ENCODE data around the gene WDR7.
A peak's percentile ranks its signal among the peaks of the same experiment; 100 is the strongest.

WDR7 gene

GRCh38 chr18:56639104-56639381, 12.1 kb upstream of the WDR7 start:
- H2AFZ ChIP-seq (ENCODE audit: low read length): 0 out of 2 replicates have a peak overlapping the region, but pooled peaks have one; percentile 36
- H3K9ac ChIP-seq (ENCODE audit: low read length): peak overlapping the region; percentile 80
- no peaks in the 10 kb centered on the region for H4K20me1 ChIP-seq (ENCODE audit: insufficient read depth, low read length)
- no peaks in the 10 kb centered on the region for H3K27me3 ChIP-seq (ENCODE audit: insufficient read depth, low read length)
- no peaks in the 10 kb centered on the region for H3K9me3 ChIP-seq (ENCODE audit: low read length)
- H3K4me2 ChIP-seq (ENCODE audit: low read length): peak overlapping the region; percentile 92
- H3F3A ChIP-seq (ENCODE audit: insufficient read depth, low read length): no peaks in the 10 kb centered on the region
- peaks cover 43% of the 10 kb centered on the region for H3K79me2 ChIP-seq (ENCODE audit: insufficient read depth, low read length)
- TF ChIP-seq CTCF (IDR thresholded peaks at IDR 0.05; ENCODE audit: low read length) (no peak), EZH2 (IDR thresholded peaks at IDR 0.05; ENCODE audit: borderline replicate concordance, low read length) (no peak)
- no peaks in the 10 kb centered on the region for H3K9me2 ChIP-seq (ENCODE audit: low read depth, low read length)
- H3K36me3 ChIP-seq (ENCODE audit: insufficient read depth, low read length): peaks cover 19% of the 10 kb centered on the region
- H3K4me3 ChIP-seq (ENCODE audit: low read depth, low read length, poor library complexity, severe bottlenecking): peak overlapping the region; percentile 91
- peaks cover 28% of the 10 kb centered on the region for H3K4me1 ChIP-seq (ENCODE audit: insufficient read depth, low read length, severe bottlenecking)
- peak overlapping the region; percentile 68 for H3K27ac ChIP-seq (ENCODE audit: low read depth, low read length, poor library complexity, severe bottlenecking)

DNA sequence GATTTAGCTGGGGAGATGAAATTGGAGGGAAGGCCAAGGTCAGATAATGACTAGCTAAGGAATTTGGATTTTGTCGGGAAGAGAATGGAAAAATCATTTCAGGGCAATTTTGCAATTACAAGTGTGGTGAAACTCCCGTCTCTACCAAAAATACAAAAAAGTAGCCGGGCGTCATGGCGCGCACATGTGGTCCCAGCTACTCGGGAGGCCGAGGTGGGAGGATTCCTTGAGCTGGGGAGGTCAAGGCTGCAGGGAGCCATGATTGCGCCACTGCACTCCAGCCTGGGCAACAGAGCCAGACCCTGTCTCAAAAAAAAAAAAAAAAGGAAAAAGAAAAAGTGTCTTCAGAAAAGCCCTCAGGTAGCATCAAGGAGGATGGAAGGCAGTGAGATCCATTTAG, 11.6 kb upstream of the WDR7 start:
- no peaks in the 10 kb centered on the region for H4K20me1 ChIP-seq (ENCODE audit: insufficient read depth, low read length)
- H2AFZ ChIP-seq (ENCODE audit: low read length): no peak overlapping the region
- peak overlapping the region; percentile 91 for H3K4me3 ChIP-seq (ENCODE audit: low read depth, low read length, poor library complexity, severe bottlenecking)
- no peaks in the 10 kb centered on the region for H3F3A ChIP-seq (ENCODE audit: insufficient read depth, low read length)
- no peaks in the 10 kb centered on the region for H3K27me3 ChIP-seq (ENCODE audit: insufficient read depth, low read length)
- H3K27ac ChIP-seq (ENCODE audit: low read depth, low read length, poor library complexity, severe bottlenecking): no peak overlapping the region
- H3K4me2 ChIP-seq (ENCODE audit: low read length): peak overlapping the region; percentile 92
- no peaks in the 10 kb centered on the region for H3K9me3 ChIP-seq (ENCODE audit: low read length)
- peaks cover 13% of the 10 kb centered on the region for H3K36me3 ChIP-seq (ENCODE audit: insufficient read depth, low read length)
- no peak for TF ChIP-seq EZH2 (IDR thresholded peaks at IDR 0.05; ENCODE audit: borderline replicate concordance, low read length)
- TF ChIP-seq CTCF (IDR thresholded peaks at IDR 0.05; ENCODE audit: low read length): no peak
- H3K9me2 ChIP-seq (ENCODE audit: low read depth, low read length): no peaks in the 10 kb centered on the region
- H3K4me1 ChIP-seq (ENCODE audit: insufficient read depth, low read length, severe bottlenecking): peaks cover 28% of the 10 kb centered on the region
- H3K9ac ChIP-seq (ENCODE audit: low read length): no peak overlapping the region; the same call in 1 of the 2 replicates
- peaks cover 37% of the 10 kb centered on the region for H3K79me2 ChIP-seq (ENCODE audit: insufficient read depth, low read length)

DNA sequence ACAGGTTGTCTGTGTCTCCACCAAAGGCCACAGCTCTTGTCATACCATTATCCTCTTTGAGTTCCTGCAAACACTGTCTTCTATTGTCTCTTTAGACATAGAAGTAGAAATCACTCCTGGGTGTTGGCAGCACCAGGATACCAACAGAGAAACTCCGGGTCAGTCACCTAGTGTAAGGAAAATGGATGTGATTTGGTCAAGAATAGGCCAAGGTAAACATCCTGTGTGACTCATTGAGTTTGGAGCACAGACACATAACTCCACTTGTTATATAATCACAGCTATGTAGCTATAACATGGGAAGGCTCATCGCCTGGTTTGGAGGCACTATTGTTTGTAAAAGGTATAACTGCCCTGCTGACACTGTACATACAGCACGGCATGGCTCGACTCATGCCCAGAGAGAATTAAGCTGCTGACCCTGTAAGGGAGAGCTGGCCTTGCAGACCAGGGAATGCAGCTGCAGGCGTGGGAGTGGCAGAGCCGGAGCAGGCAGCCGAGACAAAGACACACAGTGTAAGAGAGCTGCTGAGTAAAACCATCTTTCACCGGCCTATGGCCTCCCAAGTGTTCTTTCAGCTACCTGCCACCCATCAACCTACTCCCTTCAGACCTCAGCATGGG, 9.3 kb upstream of the WDR7 start:
- Histone ChIP-seq H3K36me3 (ENCODE audit: insufficient read depth, low read length) (no peaks in the 10 kb centered on the region), H3K79me2 (ENCODE audit: insufficient read depth, low read length) (peaks cover 15% of the 10 kb centered on the region), H3K4me2 (ENCODE audit: low read length) (no peak overlapping the region), H3F3A (ENCODE audit: insufficient read depth, low read length) (0 out of 2 replicates have a peak, but pooled peaks cover 3% of the 10 kb centered on the region), H3K9me2 (ENCODE audit: low read depth, low read length) (no peaks in the 10 kb centered on the region), H3K27ac (ENCODE audit: low read depth, low read length, poor library complexity, severe bottlenecking) (no peak overlapping the region), H3K4me3 (ENCODE audit: low read depth, low read length, poor library complexity, severe bottlenecking) (no peak overlapping the region), H3K4me1 (ENCODE audit: insufficient read depth, low read length, severe bottlenecking) (peaks cover 17% of the 10 kb centered on the region), H3K27me3 (ENCODE audit: insufficient read depth, low read length) (no peaks in the 10 kb centered on the region), H3K9me3 (ENCODE audit: low read length) (no peaks in the 10 kb centered on the region), H4K20me1 (ENCODE audit: insufficient read depth, low read length) (no peaks in the 10 kb centered on the region), H3K9ac (ENCODE audit: low read length) (no peak overlapping the region), H2AFZ (ENCODE audit: low read length) (no peak overlapping the region)
- TF ChIP-seq CTCF (IDR thresholded peaks at IDR 0.05; ENCODE audit: low read length): no peak
- no peak for TF ChIP-seq EZH2 (IDR thresholded peaks at IDR 0.05; ENCODE audit: borderline replicate concordance, low read length)

Data from OCI-LY1 (cell line).